Measurements from ENCODE around the gene SMIM7. TPM values are rescaled to one million over a fixed set of nuclear protein-coding genes. Genes with fewer than 3 reads are reported as not detected.
"Not testable (repeated sequence)": the region's sequence is repeated elsewhere in the genome, so short reads cannot be mapped to it uniquely, and the experiment has no call there.

The SMIM7 gene
- 10 to 100 TPM; 48.1 to 59.2 TPM for total RNA-seq

- DNase-seq = peak; percentile 99
- peaks cover 31% of the 10 kb centered on the region for H3K4me1 Mint-ChIP-seq
- peak within 1 kb of the TSS; percentile 98 for H3K4me3 Mint-ChIP-seq
- H3K27ac Mint-ChIP-seq = peak within 1 kb of the TSS; percentile 97
- H3K9me3 Mint-ChIP-seq = no peaks in the 10 kb centered on the region
- H3K36me3 Mint-ChIP-seq = peaks cover 26% of the 10 kb centered on the region
- H3K27me3 Mint-ChIP-seq = peaks cover 10% of the 10 kb centered on the region
Measured at GRCh38 chr19:16659832-16660708, at the start of gene SMIM7. Gene SMIM7 (minus strand): TSS chr19:16660144. CDS start chr19:16660110, 34 bp downstream.

- H3K27me3 Mint-ChIP-seq = peaks cover 15% of the 10 kb centered on the region
- no peak overlapping the region for H3K4me3 Mint-ChIP-seq
- DNase-seq = no peak
- no peak overlapping the region for H3K27ac Mint-ChIP-seq
- no peaks in the 10 kb centered on the region for H3K36me3 Mint-ChIP-seq
- no peaks in the 10 kb centered on the region for H3K9me3 Mint-ChIP-seq
- no peaks in the 10 kb centered on the region for H3K4me1 Mint-ChIP-seq
Measured at GRCh38 chr19:16703677-16704076, 43.7 kb upstream of the SMIM7 start.

DNA sequence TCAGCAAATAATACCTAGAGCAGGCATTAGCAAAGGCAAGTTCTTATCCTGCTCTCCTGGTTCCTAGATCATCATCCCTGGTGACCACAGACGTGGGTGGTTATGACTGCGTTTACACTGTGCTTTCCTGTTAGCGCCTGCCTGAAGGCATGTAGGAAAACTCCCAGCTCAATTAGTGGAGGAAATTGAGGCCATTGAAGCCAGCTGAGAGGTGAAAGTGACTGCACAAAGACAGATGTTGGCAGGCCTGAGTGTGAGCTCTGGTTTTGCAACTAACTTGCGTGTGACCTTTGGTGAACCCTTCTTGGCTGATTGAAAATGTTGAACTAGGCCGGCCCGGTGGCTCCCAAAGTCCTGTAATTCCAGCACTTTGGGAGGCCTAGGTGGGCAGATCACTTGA lies 42.2 kb upstream of the SMIM7 start:
- Mint-ChIP-seq H3K36me3 (no peaks in the 10 kb centered on the region), H3K4me3 (no peak overlapping the region), H3K27ac (no peak overlapping the region), H3K4me1 (no peaks in the 10 kb centered on the region), H3K9me3 (no peaks in the 10 kb centered on the region), H3K27me3 (peaks cover 9% of the 10 kb centered on the region)
- no peak for DNase-seq

DNA sequence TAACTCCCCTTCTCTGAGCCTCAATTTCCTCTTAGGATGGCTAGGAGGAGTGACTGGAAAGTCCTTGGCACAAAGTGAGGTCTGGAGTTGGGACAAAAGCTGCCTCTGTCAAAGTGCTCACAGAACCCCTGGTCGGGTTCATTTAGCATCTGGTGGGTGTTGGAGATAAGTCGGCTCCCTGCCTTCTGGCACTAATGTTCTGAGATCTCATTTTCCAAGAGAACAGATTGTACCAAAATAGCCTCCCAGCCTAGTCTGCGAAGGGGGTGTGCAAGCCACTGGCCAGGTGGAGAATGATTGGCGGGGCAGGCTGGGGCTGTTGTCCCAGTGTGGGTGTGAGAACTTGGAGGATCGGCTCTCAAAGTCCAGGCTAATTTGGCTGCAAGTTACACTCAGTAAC lies 39.0 kb upstream of the SMIM7 start:
- no peak overlapping the region for H3K27ac Mint-ChIP-seq

GRCh38 chr19:16688084-16688483 lies 28.1 kb upstream of the SMIM7 start:
- Mint-ChIP-seq H3K4me3 (no peak overlapping the region), H3K36me3 (no peaks in the 10 kb centered on the region)
- DNase-seq = no peak

More for the DNA sequence above, 39.0 kb upstream of the SMIM7 start:
- no peak overlapping the region for H3K4me3 Mint-ChIP-seq
- H3K9me3 Mint-ChIP-seq = peaks cover 2% of the 10 kb centered on the region
- H3K36me3 Mint-ChIP-seq = no peaks in the 10 kb centered on the region
- H3K4me1 Mint-ChIP-seq = no peaks in the 10 kb centered on the region
- DNase-seq = no peak
- peaks cover 4% of the 10 kb centered on the region for H3K27me3 Mint-ChIP-seq

GRCh38 chr19:16684216-16684615 lies 24.3 kb upstream of the SMIM7 start:
- Mint-ChIP-seq H3K36me3 (peaks cover 12% of the 10 kb centered on the region), H3K27me3 (no peaks in the 10 kb centered on the region), H3K9me3 (peaks cover 9% of the 10 kb centered on the region), H3K4me1 (no peaks in the 10 kb centered on the region), H3K4me3 (no peak overlapping the region), H3K27ac (no peak overlapping the region)
- DNase-seq = no peak

More at GRCh38 chr19:16688084-16688483, 28.1 kb upstream of the SMIM7 start:
- H3K9me3 Mint-ChIP-seq = peaks cover 3% of the 10 kb centered on the region
- H3K27ac Mint-ChIP-seq = no peak overlapping the region
- no peaks in the 10 kb centered on the region for H3K27me3 Mint-ChIP-seq
- no peaks in the 10 kb centered on the region for H3K4me1 Mint-ChIP-seq

DNA sequence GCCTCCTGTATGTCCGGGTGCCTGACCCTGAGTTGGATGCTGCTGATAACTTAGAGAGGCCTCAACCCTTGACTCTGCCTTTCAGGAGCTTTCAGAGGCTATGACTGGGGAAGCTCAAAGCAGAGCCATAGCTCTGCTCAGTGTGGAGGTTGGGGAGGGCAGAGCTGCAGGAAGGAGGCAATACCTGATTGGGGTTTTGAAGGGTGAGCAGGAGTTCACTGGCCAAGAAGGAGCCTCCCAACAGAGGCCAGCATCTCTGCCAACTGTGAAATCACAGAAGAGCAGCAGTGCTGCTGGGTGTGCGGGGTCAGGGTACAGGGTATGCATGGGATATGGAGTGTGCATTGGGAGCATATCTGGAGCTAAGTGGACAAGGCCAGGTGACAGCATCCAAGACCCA lies 22.6 kb upstream of the SMIM7 start:
- H3K9me3 Mint-ChIP-seq = peaks cover 9% of the 10 kb centered on the region
- H3K36me3 Mint-ChIP-seq = peaks cover 12% of the 10 kb centered on the region
- H3K27ac Mint-ChIP-seq = no peak overlapping the region
- no peak overlapping the region for H3K4me3 Mint-ChIP-seq
- DNase-seq = no peak
- H3K27me3 Mint-ChIP-seq = no peaks in the 10 kb centered on the region
- H3K4me1 Mint-ChIP-seq = no peaks in the 10 kb centered on the region

- Mint-ChIP-seq H3K4me1 (no peaks in the 10 kb centered on the region), H3K9me3 (peaks cover 9% of the 10 kb centered on the region), H3K4me3 (no peak overlapping the region), H3K36me3 (peaks cover 12% of the 10 kb centered on the region), H3K27me3 (no peaks in the 10 kb centered on the region), H3K27ac (no peak overlapping the region)
- DNase-seq = no peak
Measured at GRCh38 chr19:16679811-16680210, 19.9 kb upstream of the SMIM7 start.

DNA sequence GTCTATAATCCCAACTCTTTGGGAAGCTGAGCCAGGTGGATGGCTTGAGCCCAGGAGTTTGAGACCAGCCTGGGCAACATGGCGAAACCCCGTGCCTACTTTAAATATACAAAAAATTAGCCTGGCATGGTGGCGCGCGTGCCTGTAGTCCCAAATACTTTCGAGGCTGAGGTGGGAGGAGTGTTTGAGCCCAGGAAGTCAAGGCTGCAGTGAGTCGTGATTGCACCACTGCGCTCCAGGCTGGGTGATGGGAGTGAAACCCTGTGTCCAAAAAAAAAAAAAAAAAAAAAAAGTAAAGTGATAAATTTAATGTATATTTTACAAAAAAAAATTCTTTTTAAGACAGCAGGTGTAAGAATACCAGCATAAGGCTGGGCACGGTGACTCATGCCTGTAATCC lies 18.6 kb upstream of the SMIM7 start:
- Mint-ChIP-seq H3K27me3 (no peaks in the 10 kb centered on the region), H3K36me3 (peaks cover 12% of the 10 kb centered on the region)
- DNase-seq = no peak

GRCh38 chr19:16677055-16677454 lies 17.1 kb upstream of the SMIM7 start:
- peaks cover 12% of the 10 kb centered on the region for H3K36me3 Mint-ChIP-seq
- peaks cover 9% of the 10 kb centered on the region for H3K9me3 Mint-ChIP-seq
- H3K27me3 Mint-ChIP-seq = no peaks in the 10 kb centered on the region
- no peak overlapping the region for H3K4me3 Mint-ChIP-seq
- DNase-seq = no peak
- no peak overlapping the region for H3K27ac Mint-ChIP-seq
- no peaks in the 10 kb centered on the region for H3K4me1 Mint-ChIP-seq

More for the DNA sequence above, 18.6 kb upstream of the SMIM7 start:
- no peak overlapping the region for H3K27ac Mint-ChIP-seq
- no peaks in the 10 kb centered on the region for H3K4me1 Mint-ChIP-seq
- H3K9me3 Mint-ChIP-seq = peaks cover 9% of the 10 kb centered on the region
- no peak overlapping the region for H3K4me3 Mint-ChIP-seq

DNA sequence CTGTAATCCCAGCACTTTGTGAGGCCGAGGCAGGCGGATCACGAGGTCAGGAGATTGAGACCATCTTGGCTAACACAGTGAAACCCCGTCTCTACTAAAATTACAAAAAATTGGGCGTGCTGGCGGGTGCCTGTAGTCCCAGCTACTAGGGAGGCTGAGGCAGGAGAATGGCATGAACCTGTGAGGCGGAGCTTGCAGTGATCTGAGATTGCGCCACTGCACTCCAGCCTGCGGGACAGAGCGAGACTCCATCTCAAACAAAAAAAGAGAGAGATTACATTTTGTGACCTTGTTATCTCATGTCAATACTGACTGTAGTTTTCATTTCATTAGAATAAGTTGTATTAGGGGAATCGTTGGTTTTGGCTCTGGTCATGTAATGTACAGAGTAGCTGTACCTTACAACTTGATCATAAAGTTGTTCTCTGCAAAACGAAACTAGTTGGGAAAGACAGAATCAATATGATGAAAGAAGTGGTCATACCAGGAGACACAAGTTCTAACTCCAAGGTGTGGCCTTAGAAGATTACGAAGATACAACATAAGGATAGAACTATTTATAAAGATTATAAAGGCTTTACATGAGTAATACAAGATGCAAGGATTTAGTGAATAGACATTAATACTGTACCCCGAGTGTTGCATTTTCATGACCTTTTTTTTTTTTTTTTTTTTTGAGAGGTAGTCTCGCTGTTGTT lies 16.3 kb upstream of the SMIM7 start:
- Mint-ChIP-seq H3K27ac (no peak overlapping the region), H3K4me1 (no peaks in the 10 kb centered on the region), H3K27me3 (no peaks in the 10 kb centered on the region), H3K9me3 (peaks cover 4% of the 10 kb centered on the region), H3K36me3 (peaks cover 8% of the 10 kb centered on the region), H3K4me3 (no peak overlapping the region)
- no peak for DNase-seq

GRCh38 chr19:16673839-16674238 lies 13.9 kb upstream of the SMIM7 start:
- H3K27ac Mint-ChIP-seq, H3K36me3 Mint-ChIP-seq, H3K27me3 Mint-ChIP-seq, DNase-seq, H3K9me3 Mint-ChIP-seq, H3K4me1 Mint-ChIP-seq, H3K4me3 Mint-ChIP-seq: not testable (repeated sequence)

DNA sequence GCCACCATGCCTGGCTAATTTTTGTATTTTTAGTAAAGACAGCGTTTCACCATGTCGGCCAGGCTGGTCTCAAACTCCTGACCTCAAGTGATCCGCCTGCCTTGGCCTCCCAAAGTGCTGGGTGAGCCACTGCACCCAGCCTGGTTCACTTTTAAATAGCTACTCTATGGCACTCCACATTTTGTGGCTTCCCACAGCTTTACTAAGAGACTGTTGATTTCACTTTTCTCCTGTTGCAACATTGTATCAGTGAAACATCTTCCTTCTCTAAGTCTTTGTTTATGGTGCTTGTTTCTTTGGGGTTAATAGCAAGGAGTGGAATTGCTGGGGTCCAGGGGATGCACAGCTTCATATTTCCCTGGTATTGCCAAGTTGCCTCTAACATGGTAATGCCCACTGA lies 13.3 kb upstream of the SMIM7 start:
- no peak for DNase-seq
- H3K9me3 Mint-ChIP-seq = no peaks in the 10 kb centered on the region
- no peaks in the 10 kb centered on the region for H3K36me3 Mint-ChIP-seq
- H3K4me3 Mint-ChIP-seq = no peak overlapping the region
- no peak overlapping the region for H3K27ac Mint-ChIP-seq
- H3K27me3 Mint-ChIP-seq = no peaks in the 10 kb centered on the region
- H3K4me1 Mint-ChIP-seq = no peaks in the 10 kb centered on the region

DNA sequence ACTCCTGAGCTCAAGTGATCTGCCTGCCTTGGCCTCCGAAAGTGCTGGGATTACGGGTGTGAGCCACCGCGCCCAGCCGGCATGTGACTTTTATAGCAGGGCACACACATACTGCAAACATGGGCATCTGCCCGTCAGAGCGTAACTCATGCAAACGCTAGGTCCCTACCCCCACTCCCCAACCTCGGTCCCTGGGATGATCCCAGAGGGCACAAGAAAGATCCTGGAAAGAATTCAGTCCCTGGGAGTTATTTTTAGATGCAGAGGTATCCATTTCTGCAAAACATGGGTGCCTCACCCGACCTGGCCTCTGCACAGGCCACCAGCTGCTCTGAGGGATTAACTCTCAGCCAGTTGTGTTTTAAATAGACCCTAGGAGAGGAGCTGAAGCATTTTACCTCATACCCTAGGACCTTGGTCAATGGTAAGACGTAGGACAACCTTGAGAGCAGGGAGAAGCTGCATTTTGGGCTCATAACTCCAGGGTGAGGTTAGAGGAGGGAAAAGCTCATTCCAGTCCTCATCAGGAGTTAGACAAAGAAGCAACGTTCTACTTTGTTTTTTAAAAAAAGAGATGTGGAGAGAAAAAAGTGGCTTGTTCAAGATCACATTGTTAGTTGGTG lies 11.8 kb upstream of the SMIM7 start:
- Mint-ChIP-seq H3K27ac (no peak overlapping the region), H3K9me3 (no peaks in the 10 kb centered on the region), H3K36me3 (no peaks in the 10 kb centered on the region), H3K4me3 (no peak overlapping the region), H3K27me3 (no peaks in the 10 kb centered on the region), H3K4me1 (no peaks in the 10 kb centered on the region)
- no peak for DNase-seq

- Mint-ChIP-seq H3K4me3 (no peak overlapping the region), H3K9me3 (no peaks in the 10 kb centered on the region), H3K4me1 (no peaks in the 10 kb centered on the region), H3K27me3 (no peaks in the 10 kb centered on the region), H3K27ac (no peak overlapping the region), H3K36me3 (no peaks in the 10 kb centered on the region)
- no peak for DNase-seq
Measured at GRCh38 chr19:16670291-16670690, 10.3 kb upstream of the SMIM7 start.

Measured in activated naive CD8-positive, alpha-beta T cell treated with anti-CD3 and anti-CD28 coated beads for 36 hours (primary cell).